BLaER1 treated with 17β-estradiol and CSF1 and Interleukin-3, amounts not matched to agents 10 nM and 100 nM (cell line): Measurements from ENCODE around the gene DNPEP.
A peak's percentile ranks its signal among the peaks of the same experiment; 100 is the strongest.
"Not testable (repeated sequence)": the region's sequence is repeated elsewhere in the genome, so short reads cannot be mapped to it uniquely, and the experiment has no call there.

Source experiments
- H3K27ac ChIP-seq, 11 experiments: shearing (Covaris generic); formaldehyde crosslinking; 2 replicates each; pipeline ENCODE4 v1.8.1; 2022
- H3K27me3 ChIP-seq, 11 experiments: shearing (Covaris generic); formaldehyde crosslinking; 2 replicates each; pipeline ENCODE4 v1.8.1; 2022
- H3K36me3 ChIP-seq, 11 experiments: shearing (Covaris generic); formaldehyde crosslinking; 2 replicates each; pipeline ENCODE4 v1.8.1; 2022
- H3K4me1 ChIP-seq, 10 experiments: shearing (Covaris generic); formaldehyde crosslinking; 2 replicates each; pipeline ENCODE4 v1.8.1; 2022
- H3K4me2 ChIP-seq, 11 experiments: shearing (Covaris generic); formaldehyde crosslinking; 2 replicates each; pipeline ENCODE4 v1.8.1; 2022
- H3K4me3 ChIP-seq, 10 experiments: shearing (Covaris generic); formaldehyde crosslinking; 2 replicates each; pipeline ENCODE4 v1.8.1; 2022
- H3K9ac ChIP-seq, 11 experiments: shearing (Covaris generic); formaldehyde crosslinking; 2 replicates each; pipeline ENCODE4 v1.8.1; 2022
- H3K9me3 ChIP-seq, 11 experiments: shearing (Covaris generic); formaldehyde crosslinking; replicated peaks in 1 of 11; 2 replicates each; pipeline ENCODE4 v1.8.1; 2022
- H4K20me1 ChIP-seq, 11 experiments: shearing (Covaris generic); formaldehyde crosslinking; 2 replicates each; pipeline ENCODE4 v1.8.1; 2022
- Cebpa-rat ChIP-seq, 11 experiments: shearing (Covaris generic); IDR thresholded peaks; 2 replicates each; pipeline ENCODE4 v1.8.1; 2022

DNPEP gene

GRCh38 chr2:219399716-219400478 is 12.2 kb upstream of the DNPEP start:
- Histone ChIP-seq H4K20me1 (no peaks in the 10 kb centered on the region), H3K4me1 (peaks cover 43 to 62% (median 52%) of the 10 kb centered on the region in 10 experiments), H3K9ac (peak overlapping the region in 2 of 11 experiments; percentile 0 to 7; a peak in 1 of 22 replicates), H3K4me3 (no peak overlapping the region), H3K27me3 (no peaks in the 10 kb centered on the region), H3K27ac (peak overlapping the region in 2 of 11 experiments; percentile 26 to 82; a peak in 1 of 22 replicates), H3K4me2 (peak overlapping the region; percentile 13 to 81 (median 47); a peak in 16 of 22 replicates), H3K9me3 (no peaks in the 10 kb centered on the region), H3K36me3 (no peaks in the 10 kb centered on the region)
- TF ChIP-seq Cebpa-rat (IDR thresholded peaks at IDR 0.05), result no peak

DNA sequence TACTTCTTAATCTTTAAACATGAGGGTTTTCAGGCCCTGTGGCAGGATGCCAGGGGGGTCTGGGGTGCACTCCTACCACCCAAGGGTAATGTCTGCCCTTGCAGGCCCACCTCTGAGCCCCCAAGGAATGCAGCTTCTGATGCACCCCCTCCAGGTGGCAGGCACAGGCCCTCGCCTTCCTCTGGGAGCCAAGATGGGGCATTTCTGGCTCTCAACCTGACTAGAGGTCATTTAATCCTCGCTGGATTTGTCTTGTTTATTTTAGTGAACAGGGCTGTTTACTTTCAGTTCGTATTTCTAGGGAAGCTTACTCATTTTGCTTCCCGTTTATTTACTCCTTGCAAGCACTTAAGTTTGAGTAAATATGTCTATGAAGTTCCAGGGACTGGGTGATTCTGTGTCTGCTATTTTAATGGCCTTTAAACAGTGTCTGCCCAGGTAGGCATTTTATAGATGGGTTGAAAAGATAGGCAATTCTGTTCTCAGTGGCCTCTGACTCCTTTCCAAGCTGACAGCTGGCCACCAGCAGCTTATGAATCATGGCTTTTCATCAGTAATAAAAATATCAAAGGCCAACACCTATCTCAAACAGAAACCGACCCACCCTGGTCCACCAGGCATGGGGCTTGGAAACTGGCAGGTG is 11.1 kb upstream of the DNPEP start:
- H3K27me3 ChIP-seq, result no peaks in the 10 kb centered on the region
- H3K36me3 ChIP-seq, result no peaks in the 10 kb centered on the region
- peak overlapping the region in 7 of 11 experiments; percentile 11 to 56 (median 28); a peak in 10 of 22 replicates for H3K9ac ChIP-seq
- H3K27ac ChIP-seq, result peak overlapping the region in 9 of 11 experiments; percentile 28 to 84 (median 82); a peak in 16 of 22 replicates
- peaks cover 43 to 62% (median 52%) of the 10 kb centered on the region in 10 experiments for H3K4me1 ChIP-seq
- no peaks in the 10 kb centered on the region for H3K9me3 ChIP-seq
- H4K20me1 ChIP-seq, result no peaks in the 10 kb centered on the region
- TF ChIP-seq Cebpa-rat (IDR thresholded peaks at IDR 0.05), result no peak
- no peak overlapping the region for H3K4me3 ChIP-seq
- H3K4me2 ChIP-seq, result peak overlapping the region; percentile 26 to 81 (median 73); a peak in 17 of 22 replicates

- H3K9me3 ChIP-seq, result peaks cover 0 to 5% (median 0%) of the 10 kb centered on the region in 11 experiments; a peak in 4 of 22 replicates
- H4K20me1 ChIP-seq, result no peaks in the 10 kb centered on the region
- no peaks in the 10 kb centered on the region for H3K36me3 ChIP-seq
- H3K4me2 ChIP-seq, result peak overlapping the region; percentile 68 to 81 (median 73)
- no peak for TF ChIP-seq Cebpa-rat (IDR thresholded peaks at IDR 0.05)
- peak overlapping the region; percentile 68 to 84 (median 82); a peak in 21 of 22 replicates for H3K27ac ChIP-seq
- no peaks in the 10 kb centered on the region for H3K27me3 ChIP-seq
- peak overlapping the region in 1 of 10 experiments; percentile 28; a peak in 1 of 20 replicates for H3K4me3 ChIP-seq
- H3K9ac ChIP-seq, result peak overlapping the region; percentile 54 to 71 (median 64); a peak in 20 of 22 replicates
- peaks cover 43 to 59% (median 48%) of the 10 kb centered on the region in 10 experiments for H3K4me1 ChIP-seq
These were observed 9.2 kb upstream of the DNPEP start for GRCh38 chr2:219396863-219397457.

GRCh38 chr2:219395609-219396008 is 7.9 kb upstream of the DNPEP start:
- TF ChIP-seq Cebpa-rat (IDR thresholded peaks at IDR 0.05), result no peak
- no peaks in the 10 kb centered on the region for H3K27me3 ChIP-seq

DNA sequence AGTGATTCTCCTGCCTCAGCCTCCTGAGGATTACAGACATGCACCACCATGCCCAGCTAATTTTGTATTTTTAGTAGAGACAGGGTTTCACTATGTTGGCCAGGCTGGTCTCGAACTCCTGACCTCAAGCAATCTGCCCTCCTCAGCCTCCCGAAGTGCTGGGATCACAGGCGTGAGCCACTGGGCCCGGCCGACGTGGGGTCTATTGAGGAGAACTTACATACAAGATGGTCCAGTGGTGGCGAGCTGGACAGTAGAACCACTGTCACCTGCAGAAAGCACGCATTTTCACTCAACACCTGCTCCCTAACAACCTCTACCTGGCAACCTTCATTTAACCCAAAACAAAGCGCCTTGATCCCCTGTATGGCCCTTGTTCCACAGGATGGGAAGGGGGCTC is 7.3 kb upstream of the DNPEP start:
- H3K27me3 ChIP-seq, result not testable (repeated sequence)

More at GRCh38 chr2:219395609-219396008, 7.9 kb upstream of the DNPEP start:
- Histone ChIP-seq H3K36me3 (no peaks in the 10 kb centered on the region), H3K9me3 (peaks cover 0 to 11% (median 6%) of the 10 kb centered on the region in 11 experiments; a peak in 9 of 22 replicates), H3K27ac (peak overlapping the region in 2 of 11 experiments; percentile 73 to 75; a peak in 3 of 22 replicates), H3K4me2 (no peak overlapping the region), H3K4me3 (no peak overlapping the region), H3K9ac (no peak overlapping the region), H4K20me1 (no peaks in the 10 kb centered on the region), H3K4me1 (peaks cover 35 to 46% (median 43%) of the 10 kb centered on the region in 10 experiments)

GRCh38 chr2:219392754-219393153 is 5.0 kb upstream of the DNPEP start:
- no peak overlapping the region for H3K9ac ChIP-seq
- H4K20me1 ChIP-seq, result no peaks in the 10 kb centered on the region
- no peak overlapping the region for H3K4me2 ChIP-seq

More for the DNA sequence above, 7.3 kb upstream of the DNPEP start:
- Histone ChIP-seq H3K4me1 (peaks cover 32 to 40% (median 38%) of the 10 kb centered on the region in 10 experiments), H3K9me3 (peaks cover 0 to 14% (median 8%) of the 10 kb centered on the region in 11 experiments; a peak in 9 of 22 replicates)
- not testable (repeated sequence) for H3K36me3 ChIP-seq, H3K4me2 ChIP-seq, H4K20me1 ChIP-seq, H3K27ac ChIP-seq, H3K4me3 ChIP-seq, H3K9ac ChIP-seq

GRCh38 chr2:219388907-219389156 is 1.1 kb upstream of the DNPEP start:
- Histone ChIP-seq H3K27me3 (no peaks in the 10 kb centered on the region), H3K36me3 (peaks cover 27 to 31% (median 28%) of the 10 kb centered on the region in 11 experiments), H3K27ac (peak overlapping the region; percentile 35 to 68 (median 58); a peak in 19 of 22 replicates), H3K9ac (peak overlapping the region; percentile 19 to 68 (median 59); a peak in 20 of 22 replicates), H4K20me1 (peaks cover 0 to 35% (median 27%) of the 10 kb centered on the region in 11 experiments; a peak in 15 of 22 replicates), H3K4me3 (peak overlapping the region in 9 of 10 experiments; percentile 24 to 61 (median 43); a peak in 13 of 20 replicates), H3K4me1 (peaks cover 16 to 32% (median 20%) of the 10 kb centered on the region in 10 experiments), H3K4me2 (peak overlapping the region; percentile 47 to 85 (median 65)), H3K9me3 (peaks cover 0 to 14% (median 8%) of the 10 kb centered on the region in 11 experiments; a peak in 9 of 22 replicates)
- no peak for TF ChIP-seq Cebpa-rat (IDR thresholded peaks at IDR 0.05)

More at GRCh38 chr2:219392754-219393153, 5.0 kb upstream of the DNPEP start:
- no peaks in the 10 kb centered on the region for H3K27me3 ChIP-seq
- H3K27ac ChIP-seq, result no peak overlapping the region
- H3K4me3 ChIP-seq, result no peak overlapping the region
- H3K36me3 ChIP-seq, result no peaks in the 10 kb centered on the region
- TF ChIP-seq Cebpa-rat (IDR thresholded peaks at IDR 0.05), result no peak
- peaks cover 0 to 14% (median 8%) of the 10 kb centered on the region in 11 experiments; a peak in 9 of 22 replicates for H3K9me3 ChIP-seq
- peaks cover 19 to 24% (median 22%) of the 10 kb centered on the region in 10 experiments for H3K4me1 ChIP-seq

DNA sequence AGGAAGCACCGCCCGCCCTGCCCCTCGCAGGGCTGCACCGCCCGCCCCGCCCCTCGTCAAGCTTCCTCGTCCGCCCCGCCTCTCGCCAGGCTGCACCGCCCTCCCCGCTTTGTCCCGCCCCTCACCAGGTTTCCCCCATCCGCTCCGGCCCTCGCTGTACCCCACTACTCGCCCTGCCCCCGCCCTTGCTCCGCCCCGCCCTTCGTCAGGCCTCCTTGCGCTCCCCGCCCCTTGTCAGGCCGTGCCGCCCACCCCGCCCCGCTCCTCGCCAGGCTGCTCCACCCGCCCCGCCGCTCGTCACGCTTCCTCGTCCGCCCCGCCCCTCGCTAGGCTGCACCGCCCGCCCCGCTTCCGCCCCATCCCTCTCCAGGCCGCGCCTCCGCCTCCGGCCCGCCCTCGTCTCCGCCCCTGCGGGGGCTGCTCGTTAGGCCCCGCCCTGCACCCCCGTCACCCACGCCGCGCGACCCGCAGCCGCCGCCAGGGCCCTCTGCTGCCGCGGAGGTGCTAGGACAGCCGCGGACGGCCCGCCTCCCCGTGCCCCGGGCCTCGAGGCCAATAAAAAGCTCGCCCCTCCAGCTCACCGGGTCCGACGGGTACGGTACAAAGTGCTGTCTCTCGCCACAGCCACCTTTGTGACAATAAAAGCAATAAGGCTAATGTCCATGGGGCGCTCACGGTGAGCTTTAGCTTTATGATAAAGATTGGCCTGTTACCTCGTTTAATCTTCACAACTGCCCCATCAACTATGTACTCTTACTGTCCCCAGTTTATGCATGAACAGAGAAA is 602 bp upstream of the DNPEP start:
- TF ChIP-seq Cebpa-rat (IDR thresholded peaks at IDR 0.05), result no peak
- peak overlapping the region in 9 of 10 experiments; percentile 24 to 61 (median 43); a peak in 14 of 20 replicates for H3K4me3 ChIP-seq
- H3K27me3 ChIP-seq, result no peaks in the 10 kb centered on the region
- H4K20me1 ChIP-seq, result peaks cover 0 to 40% (median 29%) of the 10 kb centered on the region in 11 experiments; a peak in 15 of 22 replicates
- peak overlapping the region; percentile 35 to 68 (median 58); a peak in 19 of 22 replicates for H3K27ac ChIP-seq
- peaks cover 16 to 32% (median 20%) of the 10 kb centered on the region in 10 experiments for H3K4me1 ChIP-seq
- H3K9me3 ChIP-seq, result peaks cover 0 to 14% (median 8%) of the 10 kb centered on the region in 11 experiments; a peak in 9 of 22 replicates
- peaks cover 32 to 36% (median 33%) of the 10 kb centered on the region in 11 experiments for H3K36me3 ChIP-seq
- H3K4me2 ChIP-seq, result peak overlapping the region; percentile 47 to 85 (median 65)
- peak overlapping the region; percentile 19 to 68 (median 59); a peak in 20 of 22 replicates for H3K9ac ChIP-seq
